Esophagus squamous epithelium (tissue), 4 donors: Measurements from ENCODE around the gene CYTH3.

Source experiments
- POLR2A ChIP-seq, 4 donors: fragments of 450-650 bp; IDR thresholded peaks; one replicate each; pipeline ENCODE4 v1.6.1; 2017; ENCODE audit warnings: antibody characterized with exemption in 4 of 4, mild to moderate bottlenecking in 4 of 4, moderate library complexity in 3 of 4
- TF ChIP-seq, protein P1 (sequence below), 6 experiments: fragments of 450-650 bp in 4 of 6; fragments of 200-600 bp in 2 of 6; sonication (generic) in 2 of 6; IDR thresholded peaks; one replicate each; pipeline ENCODE4 v1.5.1; 2016 to 2019; ENCODE audit warnings: antibody characterized with exemption in 6 of 6, mild to moderate bottlenecking in 4 of 6, moderate library complexity in 4 of 6

DNA sequence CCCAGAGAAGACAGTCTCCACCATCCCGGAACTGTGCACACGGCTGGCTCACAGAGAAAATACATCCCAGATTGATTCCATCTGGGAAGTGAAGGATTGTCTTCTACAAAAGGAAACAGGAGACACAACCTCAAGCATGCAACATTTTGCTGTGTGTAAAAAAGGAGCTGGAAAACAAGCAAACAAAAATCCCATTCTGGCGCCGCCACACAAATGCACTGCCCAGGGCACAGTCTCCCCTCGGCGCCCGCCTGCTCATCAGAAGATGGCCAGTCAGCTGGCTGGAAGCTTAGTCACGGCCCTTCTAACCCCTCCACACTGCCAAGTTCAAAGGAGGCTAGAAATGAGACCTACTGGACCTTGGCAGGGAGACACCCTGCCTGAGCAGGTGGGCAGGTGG lies 14.1 kb upstream of the CYTH3 start:
- TF ChIP-seq, protein P1, sequence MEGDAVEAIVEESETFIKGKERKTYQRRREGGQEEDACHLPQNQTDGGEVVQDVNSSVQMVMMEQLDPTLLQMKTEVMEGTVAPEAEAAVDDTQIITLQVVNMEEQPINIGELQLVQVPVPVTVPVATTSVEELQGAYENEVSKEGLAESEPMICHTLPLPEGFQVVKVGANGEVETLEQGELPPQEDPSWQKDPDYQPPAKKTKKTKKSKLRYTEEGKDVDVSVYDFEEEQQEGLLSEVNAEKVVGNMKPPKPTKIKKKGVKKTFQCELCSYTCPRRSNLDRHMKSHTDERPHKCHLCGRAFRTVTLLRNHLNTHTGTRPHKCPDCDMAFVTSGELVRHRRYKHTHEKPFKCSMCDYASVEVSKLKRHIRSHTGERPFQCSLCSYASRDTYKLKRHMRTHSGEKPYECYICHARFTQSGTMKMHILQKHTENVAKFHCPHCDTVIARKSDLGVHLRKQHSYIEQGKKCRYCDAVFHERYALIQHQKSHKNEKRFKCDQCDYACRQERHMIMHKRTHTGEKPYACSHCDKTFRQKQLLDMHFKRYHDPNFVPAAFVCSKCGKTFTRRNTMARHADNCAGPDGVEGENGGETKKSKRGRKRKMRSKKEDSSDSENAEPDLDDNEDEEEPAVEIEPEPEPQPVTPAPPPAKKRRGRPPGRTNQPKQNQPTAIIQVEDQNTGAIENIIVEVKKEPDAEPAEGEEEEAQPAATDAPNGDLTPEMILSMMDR (IDR thresholded peaks at IDR 0.05), result no peak
- no peak for TF ChIP-seq POLR2A (IDR thresholded peaks at IDR 0.05)
